Right ventricle myocardium superior (tissue), 1 donor: ENCODE results near the gene SUPT5H. TPM values are rescaled to one million over a fixed set of nuclear protein-coding genes. Genes with fewer than 3 reads are reported as not detected.
"Not testable (repeated sequence)": the region's sequence is repeated elsewhere in the genome, so short reads cannot be mapped to it uniquely, and the experiment has no call there.

Source experiments
- ATAC-seq: fragments of 200-7000 bp; cut with Tn5 transposase; one replicate; pipeline ENCODE4 v1.9.1; 2020; ENCODE audit warnings: mild to moderate bottlenecking; ENCODE audit not compliant: poor library complexity
- DNase-seq: peaks from one replicate; pipeline ENCODE4 v3.0.0-alpha.2; 2020
- intact Hi-C: fragments of 100-400 bp; cut with DNase I; formaldehyde crosslinking; loops from one replicate; pipeline ENCODE4 v1.11.2; 2022
- total RNA-seq: library from RNA; stranded (reverse); fragmentation: NEBNext Ultra II Directional; extraction: Animal tissue kit (Norgen Biotek cat#: 25700); gene quantifications from one replicate; pipeline ENCODE4 v1.2.1, GENCODE V29; 2021
- donor health status: DM: no; HTN: yes; CAD: no; lungs with severe emphysema.

Gene SUPT5H
- total RNA-seq, 1 donor from 2014 or later, result 82.6 TPM

DNA sequence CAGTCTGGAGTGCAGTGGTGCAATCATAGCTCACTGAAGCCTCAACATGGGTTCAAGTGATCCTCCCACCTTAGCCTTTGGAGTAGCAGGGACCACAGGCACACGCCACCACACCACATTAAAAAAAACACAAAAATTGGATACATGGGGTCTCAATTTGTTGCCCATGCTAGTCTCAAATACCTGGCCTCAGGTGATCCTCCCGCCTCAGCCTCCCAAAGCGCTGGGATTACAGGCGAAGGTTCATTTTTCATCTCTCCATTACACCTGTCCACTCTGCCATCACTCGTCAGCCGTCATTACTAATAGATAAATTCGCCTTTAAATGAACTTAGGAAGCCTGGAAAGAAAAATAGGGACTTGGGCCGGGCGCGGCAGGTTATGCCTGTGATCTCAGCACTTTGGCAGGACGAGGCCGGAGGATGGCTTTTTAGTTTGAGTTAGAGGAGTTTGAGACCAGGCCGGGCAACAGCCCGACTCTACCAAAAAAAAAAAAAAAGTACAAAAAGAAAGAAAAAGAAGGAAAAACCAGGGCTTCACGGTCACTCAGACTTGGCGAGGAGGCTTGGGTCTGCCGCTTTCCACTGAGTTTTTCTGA is 685 bp upstream of the SUPT5H start:
- intact Hi-C loops, result no loop called here
- ATAC-seq (peak; percentile 13), DNase-seq (no peak)

DNA sequence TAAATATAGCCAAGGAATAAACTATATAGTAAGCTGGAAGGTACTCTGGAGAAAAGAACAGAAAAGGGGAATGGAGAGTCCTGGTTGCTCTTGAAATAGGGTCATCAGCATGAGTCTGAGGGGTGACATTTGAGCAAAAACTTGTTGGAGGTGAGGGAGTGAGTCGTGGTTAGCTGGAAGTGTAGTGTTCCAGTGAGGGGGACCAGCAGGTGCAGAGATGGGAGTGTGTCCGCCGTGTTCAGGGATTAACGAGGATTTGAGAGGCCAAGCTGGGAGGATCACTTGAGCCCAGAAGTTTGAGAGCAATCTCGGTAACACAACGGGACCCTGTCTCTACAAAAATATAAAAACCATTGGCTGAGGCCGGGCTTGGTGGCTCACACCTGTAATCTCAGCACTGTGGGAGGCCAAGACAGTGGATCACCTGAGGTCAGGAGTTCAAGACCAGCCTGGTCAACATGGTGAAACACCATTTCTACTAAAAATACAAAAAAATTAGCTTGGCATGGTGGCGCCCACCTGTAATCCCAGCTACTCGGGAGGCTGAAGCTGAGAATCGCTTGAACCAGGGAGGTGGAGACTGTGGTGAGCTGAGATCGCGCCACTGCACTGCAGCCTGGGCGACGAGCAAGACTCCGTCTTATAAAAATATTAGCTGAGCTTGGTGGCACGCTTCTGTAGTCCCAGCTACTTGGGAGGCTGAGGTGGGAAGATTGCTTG is 1.1 kb downstream of the SUPT5H start:
- DNase-seq, result no peak
- ATAC-seq, result no peak
- intact Hi-C loops, result no loop called here

DNA sequence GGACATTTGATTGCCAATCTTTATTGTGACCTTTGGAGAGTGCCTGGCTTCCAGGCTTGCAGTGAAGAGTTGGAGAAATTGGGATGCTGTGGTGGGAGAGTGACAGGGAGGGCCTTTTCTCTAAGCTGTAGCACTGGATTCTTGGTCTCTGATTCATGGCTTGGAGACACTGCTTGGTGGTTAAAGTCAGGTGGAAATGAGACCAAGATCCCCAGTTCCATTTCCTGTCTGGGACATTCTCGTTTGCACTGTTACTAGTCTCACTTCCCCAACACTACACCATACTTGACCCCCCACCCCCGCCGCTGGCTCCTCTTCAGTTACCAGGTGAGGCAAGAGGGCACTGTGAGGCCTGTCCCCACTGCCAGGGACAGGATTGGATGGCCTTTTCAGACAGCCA is 2.9 kb downstream of the SUPT5H start:
- intact Hi-C loops, result no loop called here
- DNase-seq (no peak), ATAC-seq (no peak)

- intact Hi-C loops, result no loop called here
- no peak for DNase-seq
Observed at GRCh38 chr19:39449116-39449797, 3.9 kb downstream of the SUPT5H start.

GRCh38 chr19:39451257-39451656 is 5.9 kb downstream of the SUPT5H start:
- DNase-seq, intact Hi-C loops, ATAC-seq: not testable (repeated sequence)

More at GRCh38 chr19:39449116-39449797, 3.9 kb downstream of the SUPT5H start:
- ATAC-seq, result no peak

GRCh38 chr19:39463403-39463802 is 18.0 kb downstream of the SUPT5H start:
- DNase-seq (no peak), ATAC-seq (no peak)
- intact Hi-C loops, result no loop called here

- intact Hi-C loops, result no loop called here
- no peak for ATAC-seq
Observed at GRCh38 chr19:39465956-39466747, 20.8 kb downstream of the SUPT5H start.

DNA sequence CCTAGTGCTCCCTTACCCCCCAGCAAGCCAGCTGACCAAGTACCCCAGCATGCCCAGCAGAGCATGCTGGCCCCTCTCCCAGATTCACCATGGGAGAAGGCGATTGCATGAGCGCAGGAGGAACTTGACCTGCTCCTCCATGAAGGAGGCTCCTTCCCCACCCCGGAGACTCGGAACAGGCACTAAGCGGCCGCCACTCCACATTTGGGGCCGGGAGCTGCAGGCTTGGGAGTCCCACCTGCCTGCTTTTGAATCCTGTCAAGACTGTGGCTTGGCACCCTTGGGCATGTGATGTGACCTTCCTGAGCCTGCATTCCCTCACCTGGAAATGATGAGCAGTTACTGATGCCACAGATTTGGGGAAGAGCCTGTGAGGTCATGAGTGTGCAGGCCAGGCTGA is 22.6 kb downstream of the SUPT5H start:
- no peak for DNase-seq
- intact Hi-C loops, result no loop called here
- ATAC-seq, result no peak

More at GRCh38 chr19:39465956-39466747, 20.8 kb downstream of the SUPT5H start:
- no peak for DNase-seq

- DNase-seq (no peak), ATAC-seq (no peak)
- intact Hi-C loops, result no loop called here
Observed at GRCh38 chr19:39469036-39469435, 23.7 kb downstream of the SUPT5H start.

GRCh38 chr19:39469567-39469966 is 24.2 kb downstream of the SUPT5H start:
- DNase-seq (no peak), ATAC-seq (no peak)
- intact Hi-C loops, result no loop called here

DNA sequence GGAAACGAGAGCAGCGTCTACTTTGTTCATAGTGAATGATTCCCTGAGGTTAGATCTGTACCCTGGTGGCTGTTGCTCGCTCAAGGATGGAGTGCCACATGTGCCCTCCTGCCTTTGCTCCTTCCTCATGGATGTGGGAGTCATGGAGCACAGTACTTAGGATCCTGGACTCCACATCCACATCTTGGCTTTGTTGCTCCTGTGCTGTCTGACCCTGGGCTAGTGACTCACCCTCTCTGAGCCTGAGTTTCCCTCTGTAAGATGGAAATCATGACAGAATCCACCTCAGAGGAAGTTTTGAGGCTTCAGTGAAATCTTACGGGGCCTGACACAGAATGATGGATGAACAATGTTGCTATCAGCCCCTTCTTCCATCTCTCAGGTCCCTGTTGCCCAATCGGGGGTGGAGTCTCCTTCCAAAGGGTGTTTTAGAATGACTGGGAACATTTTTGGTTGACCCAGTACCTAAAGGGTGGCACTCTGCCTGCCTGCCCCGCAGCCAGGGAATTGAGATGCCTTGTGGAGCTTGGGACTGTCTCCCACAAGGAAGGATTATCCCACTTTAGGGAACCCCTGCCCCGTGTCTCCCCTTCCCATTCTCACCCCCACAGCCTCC is 25.4 kb downstream of the SUPT5H start:
- intact Hi-C loops, result no loop called here
- no peak for DNase-seq

GRCh38 chr19:39471756-39472536 is 26.6 kb downstream of the SUPT5H start:
- ATAC-seq, result no peak
- no peak for DNase-seq
- intact Hi-C loops, result no loop called here

More for the DNA sequence above, 25.4 kb downstream of the SUPT5H start:
- no peak for ATAC-seq

DNA sequence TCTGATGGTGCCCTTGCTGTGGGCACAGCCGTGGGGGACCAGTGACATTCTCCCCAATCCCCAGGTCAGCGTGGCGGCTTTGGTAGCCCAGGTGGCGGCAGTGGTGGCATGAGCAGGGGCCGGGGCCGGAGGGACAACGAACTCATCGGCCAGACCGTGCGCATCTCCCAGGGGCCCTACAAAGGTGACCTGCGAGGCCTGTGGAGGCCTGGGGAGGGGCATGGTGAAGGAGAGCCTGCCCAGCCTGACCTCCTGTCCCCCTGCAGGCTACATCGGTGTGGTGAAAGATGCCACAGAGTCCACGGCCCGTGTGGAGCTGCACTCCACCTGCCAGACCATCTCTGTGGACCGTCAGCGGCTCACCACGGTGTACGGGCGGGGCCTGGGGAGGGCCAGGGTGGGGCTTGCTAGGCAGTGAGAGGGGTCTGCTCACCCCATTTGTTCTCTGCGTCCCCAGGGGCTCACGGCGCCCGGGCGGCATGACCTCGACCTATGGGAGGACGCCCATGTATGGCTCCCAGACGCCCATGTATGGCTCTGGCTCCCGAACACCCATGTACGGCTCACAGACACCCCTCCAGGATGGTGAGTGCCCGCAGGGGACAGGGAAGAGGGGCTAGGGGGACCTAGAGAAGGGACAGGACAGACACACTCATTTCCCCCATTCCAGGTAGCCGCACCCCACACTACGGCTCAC is 27.5 kb downstream of the SUPT5H start:
- ATAC-seq (no peak), DNase-seq (no peak)
- intact Hi-C loops, result no loop called here

DNA sequence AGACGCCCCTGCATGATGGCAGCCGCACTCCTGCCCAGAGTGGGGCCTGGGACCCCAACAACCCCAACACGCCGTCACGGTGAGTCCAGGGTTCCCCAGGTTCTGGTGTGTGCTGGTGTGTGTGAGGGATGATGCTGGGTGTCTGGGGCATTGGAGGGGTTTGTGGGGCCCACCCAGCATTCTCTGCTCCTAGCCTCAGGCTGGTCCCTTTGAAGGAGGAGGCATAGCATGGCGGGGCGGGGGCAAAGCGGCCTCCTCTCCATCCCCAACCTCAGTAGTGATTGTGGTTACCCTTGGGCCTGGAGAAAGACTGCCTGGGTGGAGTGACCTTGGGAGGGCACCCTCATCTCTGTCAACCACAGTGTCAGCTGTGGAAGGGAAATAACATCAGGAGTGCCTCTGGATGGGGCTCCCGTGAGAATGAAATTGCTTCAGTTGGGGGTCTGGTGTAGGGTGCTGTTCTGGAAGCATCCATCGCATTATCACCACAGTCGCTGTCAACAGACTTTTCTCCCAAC is 28.1 kb downstream of the SUPT5H start:
- intact Hi-C loops, result no loop called here
- DNase-seq (no peak), ATAC-seq (no peak)

DNA sequence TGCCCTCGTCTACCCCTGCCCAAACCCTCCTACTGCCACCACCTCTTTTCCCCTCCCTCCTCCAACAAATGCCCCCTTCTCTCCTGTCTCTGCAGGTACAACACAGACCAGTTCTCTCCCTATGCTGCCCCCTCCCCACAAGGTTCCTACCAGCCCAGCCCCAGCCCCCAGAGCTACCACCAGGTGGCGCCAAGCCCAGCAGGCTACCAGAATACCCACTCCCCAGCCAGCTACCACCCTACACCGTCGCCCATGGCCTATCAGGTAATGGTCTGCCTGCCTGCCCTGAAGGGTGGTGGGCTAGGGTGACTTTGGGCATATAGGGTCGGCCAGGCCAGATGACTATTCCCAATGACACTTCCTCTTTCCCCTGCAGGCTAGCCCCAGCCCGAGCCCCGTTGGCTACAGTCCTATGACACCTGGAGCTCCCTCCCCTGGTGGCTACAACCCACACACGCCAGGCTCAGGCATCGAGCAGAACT is 28.8 kb downstream of the SUPT5H start:
- DNase-seq (peak; percentile 73), ATAC-seq (peak; percentile 69)
- intact Hi-C loops, result loop anchor here (2.0 kb wide), 1 partner anchor 59 kb away; the partner anchor contains the start of gene EID2B

GRCh38 chr19:39475748-39476147 is 30.4 kb downstream of the SUPT5H start:
- peak; percentile 50 for DNase-seq
- peak; percentile 6 for ATAC-seq
- intact Hi-C loops, result loop anchor here (2.0 kb wide), 1 partner anchor 57 kb away; the partner anchor contains the start of gene EID2B

DNA sequence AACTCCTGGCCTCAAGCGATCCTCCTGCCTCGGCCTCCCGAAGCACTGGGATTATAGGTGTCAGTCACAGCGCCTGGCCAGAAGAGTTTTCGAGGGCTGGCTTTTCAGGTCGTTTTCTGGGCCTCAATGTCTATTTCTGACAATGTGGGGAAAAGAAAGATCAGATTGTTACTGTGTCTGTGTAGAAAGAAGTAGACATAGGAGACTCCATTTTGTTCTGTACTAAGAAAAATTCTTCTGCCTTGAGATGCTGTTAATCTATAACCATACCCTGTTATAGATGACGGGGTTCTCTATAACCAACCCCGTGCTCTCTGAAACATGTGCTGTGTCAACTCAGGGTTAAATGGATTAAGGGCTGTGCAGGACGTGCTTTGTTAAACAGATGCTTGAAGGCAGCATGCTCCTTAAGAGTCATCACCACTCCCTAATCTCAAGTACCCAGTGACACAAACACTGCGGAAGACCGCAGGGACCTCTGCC is 34.0 kb downstream of the SUPT5H start:
- DNase-seq, ATAC-seq, intact Hi-C loops: not testable (repeated sequence)
